ENCODE results near the gene SEMA5A. TPM values are rescaled to one million over a fixed set of nuclear protein-coding genes. Genes with fewer than 3 reads are reported as not detected.

The SEMA5A gene
- total RNA-seq, 1 donor: 57.0 TPM

DNA sequence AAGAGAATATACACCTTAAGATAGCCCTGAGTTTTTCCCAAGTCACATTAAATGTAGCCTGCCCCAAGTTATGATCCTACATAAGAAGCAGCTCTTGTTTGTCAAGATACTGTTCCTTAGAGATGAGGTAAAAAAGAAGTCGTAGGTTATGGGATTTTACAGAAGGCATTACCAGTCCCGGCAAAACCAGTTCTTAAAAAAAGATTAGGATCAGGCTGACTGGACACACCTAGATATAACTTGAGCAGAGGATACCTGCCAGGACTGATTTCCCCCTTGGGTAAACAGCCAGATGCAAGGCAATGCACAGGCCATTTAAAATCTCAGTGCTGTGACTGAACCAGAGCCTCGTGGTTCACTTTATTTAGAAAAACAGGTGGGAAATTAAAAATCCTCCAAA lies 14.1 kb upstream of the SEMA5A start:
- DNase-seq (ENCODE audit: low read depth): no peak
- no peak overlapping the region for H3K4me3 ChIP-seq (ENCODE audit: low read depth, low read length)
- TF ChIP-seq, protein P1, sequence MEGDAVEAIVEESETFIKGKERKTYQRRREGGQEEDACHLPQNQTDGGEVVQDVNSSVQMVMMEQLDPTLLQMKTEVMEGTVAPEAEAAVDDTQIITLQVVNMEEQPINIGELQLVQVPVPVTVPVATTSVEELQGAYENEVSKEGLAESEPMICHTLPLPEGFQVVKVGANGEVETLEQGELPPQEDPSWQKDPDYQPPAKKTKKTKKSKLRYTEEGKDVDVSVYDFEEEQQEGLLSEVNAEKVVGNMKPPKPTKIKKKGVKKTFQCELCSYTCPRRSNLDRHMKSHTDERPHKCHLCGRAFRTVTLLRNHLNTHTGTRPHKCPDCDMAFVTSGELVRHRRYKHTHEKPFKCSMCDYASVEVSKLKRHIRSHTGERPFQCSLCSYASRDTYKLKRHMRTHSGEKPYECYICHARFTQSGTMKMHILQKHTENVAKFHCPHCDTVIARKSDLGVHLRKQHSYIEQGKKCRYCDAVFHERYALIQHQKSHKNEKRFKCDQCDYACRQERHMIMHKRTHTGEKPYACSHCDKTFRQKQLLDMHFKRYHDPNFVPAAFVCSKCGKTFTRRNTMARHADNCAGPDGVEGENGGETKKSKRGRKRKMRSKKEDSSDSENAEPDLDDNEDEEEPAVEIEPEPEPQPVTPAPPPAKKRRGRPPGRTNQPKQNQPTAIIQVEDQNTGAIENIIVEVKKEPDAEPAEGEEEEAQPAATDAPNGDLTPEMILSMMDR (IDR thresholded peaks at IDR 0.05; ENCODE audit: insufficient read depth, low read length): no peak

DNA sequence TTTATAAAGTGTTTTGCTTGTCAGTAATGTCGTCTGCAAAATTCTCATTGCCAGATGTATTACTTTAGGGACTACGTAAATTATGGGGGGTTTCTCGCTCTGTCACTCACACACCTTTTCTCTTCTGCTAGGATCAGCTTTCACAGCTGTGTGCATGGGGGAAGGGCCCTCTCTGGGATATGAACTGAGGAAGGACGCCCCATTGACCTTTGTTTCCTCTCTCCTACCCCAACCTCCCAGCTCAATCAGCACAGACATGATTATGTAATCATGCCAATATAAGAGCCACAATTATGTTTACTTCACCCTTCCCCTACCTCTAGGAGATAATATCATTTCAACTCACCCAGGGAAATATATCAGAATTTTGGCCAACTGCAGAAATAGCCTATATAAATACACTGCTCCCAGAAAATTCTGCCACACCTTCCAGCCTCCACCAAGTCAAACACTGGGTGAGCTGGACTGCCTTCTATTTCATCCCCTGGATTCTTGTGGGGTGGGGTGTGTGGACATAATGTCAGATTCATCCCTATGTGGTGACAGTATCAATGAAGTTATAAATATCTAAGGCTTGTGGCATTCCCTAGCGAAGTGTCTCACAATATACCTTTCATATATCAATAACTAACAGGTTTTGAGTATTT lies 12.6 kb upstream of the SEMA5A start:
- no peak for DNase-seq (ENCODE audit: low read depth)
- TF ChIP-seq, protein P1 (IDR thresholded peaks at IDR 0.05; ENCODE audit: insufficient read depth, low read length): no peak
- no peak overlapping the region for H3K4me3 ChIP-seq (ENCODE audit: low read depth, low read length)

DNA sequence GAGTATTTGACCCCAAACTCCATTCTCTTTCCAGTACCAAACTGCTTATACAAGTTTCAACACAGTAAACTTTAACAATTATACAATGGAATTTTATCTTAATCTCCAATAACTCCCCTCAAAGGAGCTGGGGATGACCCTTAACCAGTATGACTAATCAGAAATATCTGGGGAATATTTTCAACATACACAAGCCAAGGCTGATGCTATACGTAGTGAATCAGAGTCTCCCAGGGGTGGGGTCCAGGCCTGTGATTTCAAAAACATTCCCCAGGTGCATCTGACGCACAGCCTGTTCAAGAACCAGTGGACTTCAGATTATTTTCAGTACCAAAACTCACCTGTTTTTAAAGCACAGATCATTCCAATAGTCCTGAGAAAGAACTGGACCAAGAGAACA lies 11.8 kb upstream of the SEMA5A start:
- TF ChIP-seq, protein P1 (IDR thresholded peaks at IDR 0.05; ENCODE audit: insufficient read depth, low read length): no peak
- H3K4me3 ChIP-seq (ENCODE audit: low read depth, low read length): no peak overlapping the region
- peak; percentile 55 for DNase-seq (ENCODE audit: low read depth)

- TF ChIP-seq, protein P1 (IDR thresholded peaks at IDR 0.05; ENCODE audit: insufficient read depth, low read length): no peak
- DNase-seq (ENCODE audit: low read depth): no peak
Observed at GRCh38 chr5:9555961-9556360, 10.1 kb upstream of the SEMA5A start.

DNA sequence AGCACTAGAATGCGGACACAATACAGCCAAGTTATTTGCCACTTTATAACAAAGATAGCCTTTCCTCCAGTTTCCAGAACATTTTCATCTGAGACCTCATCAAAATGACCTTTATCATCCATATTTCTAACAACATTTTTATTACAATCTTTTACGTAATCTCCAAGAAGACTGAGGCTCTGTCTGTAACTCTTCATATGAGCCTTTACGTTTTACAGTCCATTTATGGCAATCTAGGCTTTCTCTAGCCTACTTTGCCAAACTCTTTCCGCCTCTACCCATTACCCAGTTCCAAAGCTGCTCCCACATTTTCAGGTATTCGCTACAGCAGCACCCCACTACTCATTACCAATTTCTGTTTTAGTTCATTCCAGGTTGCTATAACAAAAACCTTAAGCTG lies 8.2 kb upstream of the SEMA5A start:
- TF ChIP-seq, protein P1 (IDR thresholded peaks at IDR 0.05; ENCODE audit: insufficient read depth, low read length): no peak
- H3K4me3 ChIP-seq (ENCODE audit: low read depth, low read length): no peak overlapping the region
- no peak for DNase-seq (ENCODE audit: low read depth)

More at GRCh38 chr5:9555961-9556360, 10.1 kb upstream of the SEMA5A start:
- no peak overlapping the region for H3K4me3 ChIP-seq (ENCODE audit: low read depth, low read length)

DNA sequence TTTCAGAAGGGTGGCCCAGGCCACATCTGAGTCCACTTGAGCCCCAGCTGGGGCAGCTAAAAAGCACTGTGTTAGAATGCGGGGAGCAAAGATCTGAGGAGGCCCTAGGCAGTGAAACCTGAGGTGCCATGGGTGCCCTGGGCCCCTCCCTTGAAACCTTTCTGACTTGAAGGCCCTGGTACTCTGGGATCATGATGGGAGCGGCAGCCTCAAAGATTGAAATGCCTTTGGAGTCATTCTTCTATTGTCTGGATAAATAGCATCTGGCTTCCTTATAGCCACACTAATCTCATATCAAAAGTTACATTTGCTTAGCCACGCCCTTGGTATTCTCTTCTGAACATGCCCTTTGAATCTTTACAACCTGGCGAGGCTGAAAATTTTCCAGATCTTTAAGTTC lies 7.7 kb upstream of the SEMA5A start:
- no peak overlapping the region for H3K4me3 ChIP-seq (ENCODE audit: low read depth, low read length)
- TF ChIP-seq, protein P1 (IDR thresholded peaks at IDR 0.05; ENCODE audit: insufficient read depth, low read length): no peak
- DNase-seq (ENCODE audit: low read depth): no peak

Measured in fibroblast of the aortic adventitia (primary cell).